Dedifferentiated amniotic fluid mesenchymal stem cell (primary cell): ENCODE measurements around the gene ALDH3B1.

Source experiments
- DNase-seq: peaks from one replicate; pipeline ENCODE4 v3.0.0-alpha.2; 2016; ENCODE audit errors: extremely low spot score

The ALDH3B1 gene

DNA sequence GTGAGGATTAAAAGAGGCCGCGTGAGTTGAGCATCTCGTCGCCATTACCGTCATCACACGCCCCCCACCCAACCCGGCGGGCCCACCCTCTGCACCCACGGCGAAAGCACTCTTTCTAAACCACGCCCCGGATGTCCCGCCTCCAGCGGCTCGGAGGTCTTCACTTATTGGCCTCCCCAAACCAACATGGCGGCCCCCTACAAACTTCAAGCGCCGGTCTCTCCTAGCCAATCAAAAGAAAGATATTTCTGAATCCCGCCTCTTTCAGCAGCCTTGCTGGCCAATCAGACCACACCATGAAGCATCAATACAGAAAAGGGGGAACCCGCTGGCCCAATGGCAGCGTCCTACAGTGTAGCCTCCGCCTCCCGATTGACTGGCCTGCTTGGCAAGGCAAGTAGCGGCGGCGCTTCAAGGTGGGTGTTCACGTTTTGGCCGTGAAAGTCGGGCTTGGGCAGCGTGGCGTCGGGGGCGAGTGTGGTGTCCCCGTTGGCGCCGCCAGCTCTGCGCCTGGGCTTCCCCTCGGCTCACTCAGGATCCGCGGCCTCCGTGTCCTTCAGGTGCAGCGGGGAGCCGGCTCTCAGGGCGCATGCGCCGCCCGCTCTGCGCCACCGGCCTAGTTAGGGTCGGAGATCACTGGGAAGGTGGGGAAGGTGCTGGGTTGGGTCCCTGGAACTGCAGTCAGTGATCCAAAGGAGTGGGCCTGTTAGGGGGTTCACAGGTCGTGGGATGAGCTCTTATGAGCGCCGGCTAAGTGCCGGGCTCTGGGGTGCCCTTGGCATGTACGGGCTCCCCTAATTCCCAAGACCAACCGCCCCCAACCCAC lies 20.4 kb downstream of the ALDH3B1 start, which contains the start of gene NDUFS8:
NDUFS8 (plus strand) TSS at position 364 of the 826 bp plus-strand sequence. CDS start 1,471 bp downstream, outside the sequence.
- DNase-seq, result peak; percentile 99

DNA sequence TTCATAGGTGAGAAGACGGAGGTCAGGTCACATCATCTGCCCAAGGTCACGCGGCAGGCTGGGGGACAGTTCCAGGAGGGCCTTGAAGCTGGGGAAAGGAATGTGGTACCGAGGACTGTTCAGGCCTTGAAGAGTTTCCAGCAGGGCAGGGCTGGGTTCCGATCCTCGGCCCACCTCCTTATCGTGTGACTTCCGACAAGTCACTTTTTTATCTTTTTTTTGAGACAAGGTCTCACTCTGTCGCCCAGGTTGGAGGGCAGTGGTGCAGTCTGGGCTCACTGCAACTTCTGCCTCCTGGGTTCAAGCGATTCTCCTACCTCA lies 21.0 kb downstream of the ALDH3B1 start:
- DNase-seq, result no peak

DNA sequence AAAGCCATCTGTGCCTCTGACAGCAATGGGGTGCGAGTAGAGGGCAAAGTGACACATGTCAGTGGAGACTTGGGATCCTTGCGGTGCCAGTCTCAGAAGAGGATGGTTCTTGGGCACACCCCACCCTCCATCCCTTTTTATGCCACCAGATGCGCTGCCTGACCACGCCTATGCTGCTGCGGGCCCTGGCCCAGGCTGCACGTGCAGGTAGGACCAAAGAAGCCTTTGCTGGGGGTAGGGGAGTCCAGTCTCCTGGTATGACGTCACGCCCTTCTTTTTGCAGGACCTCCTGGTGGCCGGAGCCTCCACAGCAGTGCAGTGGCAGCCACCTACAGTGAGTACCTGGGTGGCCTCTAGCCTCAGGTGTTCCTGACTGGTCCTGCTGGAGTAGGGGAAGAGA lies 21.9 kb downstream of the ALDH3B1 start:
- no peak for DNase-seq

DNA sequence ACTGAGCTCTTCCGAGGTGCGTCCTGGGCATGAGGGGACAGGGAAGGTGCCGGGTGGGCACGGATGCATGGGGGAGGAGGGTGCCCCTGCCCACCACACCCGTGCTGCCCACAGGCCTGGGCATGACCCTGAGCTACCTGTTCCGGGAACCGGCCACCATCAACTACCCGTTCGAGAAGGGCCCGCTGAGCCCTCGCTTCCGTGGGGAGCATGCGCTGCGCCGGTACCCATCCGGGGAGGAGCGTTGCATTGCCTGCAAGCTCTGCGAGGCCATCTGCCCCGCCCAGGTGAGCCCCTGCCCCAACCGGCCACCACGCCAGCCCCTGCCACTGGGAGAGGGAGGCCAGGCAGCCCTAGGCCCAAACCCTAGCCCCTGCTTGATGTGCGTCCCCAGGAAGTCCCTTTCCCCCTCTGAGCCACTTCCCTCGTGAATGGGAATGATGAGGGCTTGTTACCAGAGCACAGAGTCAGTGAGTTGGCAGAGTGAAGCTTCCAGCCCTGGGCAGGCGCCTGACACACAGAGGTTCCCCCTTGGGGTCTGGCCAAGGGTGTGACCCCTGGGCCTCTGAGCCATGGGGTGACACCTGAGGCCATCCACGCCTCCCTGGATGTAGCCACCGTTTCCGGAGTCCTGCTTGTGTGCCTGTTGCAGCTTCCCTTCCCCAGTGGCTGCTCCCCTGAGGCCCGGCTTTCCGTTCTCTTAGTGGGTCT lies 23.0 kb downstream of the ALDH3B1 start:
- no peak for DNase-seq

DNA sequence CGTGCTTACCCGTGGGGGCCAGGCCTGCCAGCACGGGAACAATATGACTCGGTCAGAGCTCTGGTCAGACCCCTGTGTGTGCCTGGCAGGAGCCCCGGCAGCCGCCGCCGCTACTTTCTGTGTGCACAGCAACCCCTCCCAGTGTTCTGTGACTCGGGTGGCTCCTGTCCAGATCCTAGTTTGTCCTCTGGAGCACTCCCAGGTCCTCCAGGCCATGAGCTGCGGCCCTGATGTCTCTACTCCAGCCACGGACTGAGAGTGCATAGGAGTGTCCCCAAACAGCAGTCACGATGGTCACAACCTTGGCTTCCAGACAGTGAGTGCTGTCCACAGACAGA lies 23.6 kb downstream of the ALDH3B1 start:
- DNase-seq, result no peak

DNA sequence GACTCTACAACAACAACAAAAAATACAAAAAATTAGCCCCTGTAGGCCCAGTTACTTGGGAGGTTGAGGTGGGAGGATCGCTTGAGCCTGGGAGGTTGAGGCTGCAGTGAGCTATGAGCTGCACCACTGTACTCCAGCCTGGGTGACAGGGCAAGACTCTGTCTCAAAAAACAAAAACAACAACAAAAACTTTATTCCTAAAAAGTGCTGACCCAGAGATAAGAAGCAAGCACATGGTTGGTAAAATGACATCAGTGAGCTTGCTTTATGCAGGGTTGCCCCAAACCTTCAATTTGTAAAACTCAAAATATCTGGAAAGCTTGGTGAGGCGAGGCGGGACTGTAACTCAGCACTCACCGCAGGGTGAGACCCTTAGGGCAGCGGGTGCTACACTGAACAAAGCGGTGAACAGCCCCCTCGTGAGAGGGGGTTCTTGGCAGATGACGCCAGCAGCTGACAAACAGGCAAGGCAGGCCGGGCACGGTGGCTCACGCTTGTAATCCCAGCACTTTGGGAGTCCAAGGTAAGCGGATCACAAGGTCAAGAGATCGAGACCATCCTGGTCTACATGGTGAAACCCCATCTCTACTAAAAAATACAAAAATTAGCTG lies 25.2 kb downstream of the ALDH3B1 start:
- DNase-seq, result no peak

DNA sequence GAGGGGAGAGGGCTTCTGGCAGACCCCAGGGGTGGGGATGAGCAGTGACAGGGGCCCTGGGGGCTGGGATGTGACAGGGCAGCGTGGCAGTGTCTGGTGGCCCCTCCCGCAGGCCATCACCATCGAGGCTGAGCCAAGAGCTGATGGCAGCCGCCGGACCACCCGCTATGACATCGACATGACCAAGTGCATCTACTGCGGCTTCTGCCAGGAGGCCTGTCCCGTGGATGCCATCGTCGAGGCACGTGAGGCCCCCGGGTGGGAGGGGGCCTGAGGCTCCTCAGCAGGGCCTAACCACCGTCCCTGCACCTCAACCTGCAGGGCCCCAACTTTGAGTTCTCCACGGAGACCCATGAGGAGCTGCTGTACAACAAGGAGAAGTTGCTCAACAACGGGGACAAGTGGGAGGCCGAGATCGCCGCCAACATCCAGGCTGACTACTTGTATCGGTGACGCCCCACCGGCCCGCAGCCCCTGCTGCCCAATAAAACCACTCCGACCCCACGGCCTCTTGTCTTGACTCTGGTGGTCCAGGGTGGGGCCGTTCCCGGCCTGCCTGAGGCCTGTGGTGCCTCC lies 26.1 kb downstream of the ALDH3B1 start:
- DNase-seq, result no peak

DNA sequence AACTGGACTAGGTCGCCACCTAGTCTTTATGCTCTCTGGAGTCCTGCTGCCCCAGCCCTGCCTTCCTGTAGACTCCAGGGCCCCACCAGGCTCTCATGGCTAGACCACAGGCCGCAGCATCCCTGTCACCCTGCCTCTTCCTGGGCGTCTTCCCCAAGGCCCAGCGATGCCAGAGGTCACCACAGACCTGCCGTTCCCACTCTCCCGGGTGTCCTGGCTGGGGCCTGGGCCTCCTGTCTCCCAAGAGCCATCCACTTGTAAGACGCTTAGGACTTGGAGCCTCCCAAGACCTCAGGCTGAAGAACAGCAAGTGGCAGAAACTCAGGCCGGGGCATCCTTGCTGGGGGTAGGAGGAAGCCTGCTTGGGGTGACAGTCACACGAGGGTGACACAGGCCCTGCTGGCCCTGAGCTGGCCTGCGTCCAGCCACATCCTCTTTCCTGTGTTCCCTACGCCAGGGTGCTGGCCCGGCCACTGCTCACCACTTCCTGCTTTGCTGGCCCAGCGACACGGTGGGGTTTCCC lies 26.7 kb downstream of the ALDH3B1 start:
- no peak for DNase-seq

DNA sequence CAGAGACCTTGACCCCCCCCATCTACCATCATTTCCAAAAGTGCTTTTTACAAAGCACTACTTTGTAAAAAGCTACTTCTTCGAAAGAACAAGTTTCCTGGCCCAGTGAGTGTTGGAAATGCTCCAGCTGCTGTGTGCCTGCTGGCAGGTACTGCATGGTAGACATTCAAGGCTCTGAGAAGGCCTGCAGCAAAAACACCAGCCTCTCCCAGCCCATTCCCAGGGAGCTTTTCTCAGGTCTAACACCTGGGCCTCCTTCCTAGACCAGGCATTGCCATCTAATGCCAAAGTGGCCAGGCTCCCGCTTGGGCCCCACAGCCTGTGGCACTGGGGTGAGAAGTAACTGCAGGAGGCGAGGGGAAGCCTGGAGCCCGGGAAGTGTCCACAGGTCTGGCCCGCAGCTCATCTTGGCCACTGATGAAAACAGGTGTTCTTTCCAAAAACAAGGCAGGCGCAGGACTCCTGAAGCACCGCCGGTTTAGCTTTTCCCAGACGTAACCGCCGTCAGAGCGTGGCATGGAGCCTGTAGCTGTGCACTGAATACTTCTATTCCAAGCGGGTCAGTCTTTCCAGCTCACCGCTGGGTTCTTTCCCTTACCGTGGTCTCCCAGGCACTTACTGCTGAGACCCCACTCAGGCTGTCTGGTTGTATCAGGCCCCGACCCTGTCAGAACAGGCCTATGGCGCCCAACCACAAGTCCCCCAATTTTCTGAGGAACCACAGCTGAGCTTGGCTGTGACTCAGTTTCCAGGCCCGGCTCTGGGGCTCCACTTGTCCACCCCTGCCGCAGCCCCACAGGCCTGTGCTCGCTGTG lies 27.5 kb downstream of the ALDH3B1 start:
- no peak for DNase-seq

DNA sequence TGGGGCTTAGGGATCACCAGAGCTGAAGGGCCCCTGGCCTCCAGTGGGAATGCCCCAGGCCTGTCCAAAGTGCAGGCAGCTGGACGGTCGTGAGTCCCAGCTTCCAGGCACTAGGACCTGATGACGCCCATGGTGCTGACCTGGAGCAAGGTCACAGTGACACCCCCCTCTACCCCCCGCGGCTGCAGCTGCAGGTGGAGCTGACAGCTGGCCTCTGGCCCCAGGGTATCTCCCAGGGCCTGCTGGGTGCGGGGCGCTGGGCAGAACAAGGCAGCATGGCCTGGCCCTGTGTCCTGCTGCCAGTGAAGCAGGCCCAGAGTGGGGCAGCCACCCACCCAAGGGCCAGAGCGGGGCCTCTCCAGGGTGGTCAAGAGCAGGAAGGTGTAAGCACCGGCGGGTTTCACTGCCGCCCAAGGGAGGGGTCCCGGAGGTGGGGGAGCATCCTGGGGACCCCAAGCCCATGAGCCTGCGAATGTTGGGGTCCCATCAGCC lies 28.1 kb downstream of the ALDH3B1 start:
- DNase-seq, result no peak

DNA sequence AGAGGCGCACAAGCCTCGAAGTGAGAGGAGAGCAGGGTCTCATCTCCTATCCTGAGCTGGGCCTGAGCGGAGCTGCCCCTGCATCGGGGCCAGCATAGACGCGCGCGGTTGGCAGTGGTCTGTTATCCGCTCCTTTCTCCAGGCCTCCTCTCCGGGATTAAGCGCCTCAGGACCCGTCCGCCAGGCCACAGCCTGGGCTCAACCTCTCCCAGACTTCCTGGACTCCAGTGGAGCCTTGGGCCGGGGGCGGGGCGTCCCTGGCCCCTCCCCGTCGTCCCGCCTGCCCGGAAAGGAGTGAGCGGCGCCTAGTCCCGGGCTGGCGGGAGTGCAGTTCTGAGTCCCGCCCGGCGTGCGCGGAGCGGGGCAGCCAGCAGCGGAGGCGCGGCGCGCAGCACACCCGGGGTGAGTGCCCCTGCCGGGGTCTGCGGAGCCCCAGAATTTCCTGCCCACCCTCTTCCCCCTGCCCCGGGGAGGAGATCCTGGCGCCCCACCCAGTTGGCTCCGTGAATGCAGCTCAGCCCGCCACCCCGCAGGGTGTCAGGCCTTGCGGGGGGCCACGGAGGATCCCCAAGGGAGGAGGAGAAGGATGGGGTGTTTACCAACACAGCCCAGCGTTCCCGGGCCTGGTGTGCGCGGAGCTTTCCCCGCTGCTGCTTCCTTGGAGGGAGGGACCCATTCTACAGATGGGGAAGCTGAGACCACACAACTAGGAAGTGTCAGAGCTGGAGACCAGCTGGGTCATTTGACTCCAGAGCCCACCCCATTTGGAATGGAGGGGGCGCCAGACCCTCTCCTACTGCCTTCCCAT lies 28.8 kb downstream of the ALDH3B1 start, which contains the start of gene TCIRG1:
TCIRG1 (plus strand) TSS at position 308 of the 808 bp plus-strand sequence. CDS start 2,247 bp downstream, outside the sequence.
- DNase-seq, result peak; percentile 45

DNA sequence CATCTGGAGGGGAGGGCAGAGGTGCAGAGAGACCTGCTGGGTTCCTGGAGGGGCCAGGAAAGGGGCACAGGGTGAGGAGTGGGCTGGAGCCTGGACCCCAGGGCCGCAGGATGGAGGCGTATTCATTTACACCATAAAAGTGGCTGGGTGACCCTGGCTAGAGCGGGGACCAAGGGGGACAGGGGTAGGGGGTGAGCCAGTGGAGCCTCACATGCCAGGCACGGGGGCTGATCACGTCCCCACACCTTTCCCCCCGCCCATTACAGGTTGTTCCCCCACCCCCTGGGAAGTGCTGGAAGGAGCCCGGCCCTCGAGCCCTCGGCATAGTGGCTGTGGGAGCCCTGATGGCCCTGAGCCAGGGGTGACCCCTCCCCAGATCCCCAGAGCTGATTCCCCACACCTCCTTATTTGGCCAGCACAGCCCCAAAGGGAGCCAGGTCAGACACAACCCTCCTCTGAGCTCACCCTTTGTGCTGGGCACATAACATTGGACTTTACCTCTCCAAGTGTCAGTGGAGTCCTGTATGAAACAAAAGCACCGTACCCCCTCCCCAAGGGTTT lies 29.5 kb downstream of the ALDH3B1 start:
- no peak for DNase-seq

DNA sequence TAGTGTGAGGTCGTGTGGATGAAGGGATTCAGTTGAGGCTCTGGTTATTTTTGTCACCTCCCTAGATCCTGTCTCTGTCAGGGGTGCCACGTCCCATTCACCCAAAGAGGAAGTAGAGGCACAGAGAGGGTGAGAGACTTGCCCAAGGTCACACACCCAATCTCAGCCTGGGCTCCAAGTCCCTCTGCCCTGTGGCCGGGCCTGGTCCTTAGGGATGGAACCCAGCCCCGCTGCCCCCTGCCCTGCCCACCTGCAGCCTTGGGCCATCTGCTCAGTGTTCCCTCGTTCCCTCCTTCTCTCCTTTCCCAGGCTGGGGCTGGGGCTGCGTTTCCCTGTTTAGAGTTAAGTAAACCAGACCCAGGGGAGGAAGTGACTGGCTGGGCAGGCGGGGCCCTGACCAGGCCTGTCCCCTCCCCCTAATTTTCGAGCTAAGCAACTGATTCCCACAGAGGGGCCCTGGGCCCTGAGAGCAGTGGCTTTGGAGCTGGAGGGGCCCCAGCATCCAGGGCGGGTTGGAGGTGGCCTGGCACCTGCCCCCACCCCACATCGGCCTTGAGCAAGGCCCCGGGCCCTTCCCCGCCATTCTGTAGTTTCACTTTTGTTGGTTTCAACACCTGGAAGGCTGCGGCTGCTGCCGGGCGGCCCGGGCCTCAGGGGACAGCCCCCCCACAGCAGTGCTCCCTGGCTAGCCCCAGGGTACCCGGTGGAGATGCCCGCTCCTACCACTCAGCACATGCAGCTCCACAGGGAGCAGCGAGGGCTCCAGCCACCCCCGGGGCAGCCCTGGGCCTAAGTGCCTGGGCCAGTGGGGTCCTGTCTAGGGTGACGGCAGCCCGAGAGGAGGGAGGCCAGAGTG lies 30.2 kb downstream of the ALDH3B1 start:
- peak; percentile 34 for DNase-seq

DNA sequence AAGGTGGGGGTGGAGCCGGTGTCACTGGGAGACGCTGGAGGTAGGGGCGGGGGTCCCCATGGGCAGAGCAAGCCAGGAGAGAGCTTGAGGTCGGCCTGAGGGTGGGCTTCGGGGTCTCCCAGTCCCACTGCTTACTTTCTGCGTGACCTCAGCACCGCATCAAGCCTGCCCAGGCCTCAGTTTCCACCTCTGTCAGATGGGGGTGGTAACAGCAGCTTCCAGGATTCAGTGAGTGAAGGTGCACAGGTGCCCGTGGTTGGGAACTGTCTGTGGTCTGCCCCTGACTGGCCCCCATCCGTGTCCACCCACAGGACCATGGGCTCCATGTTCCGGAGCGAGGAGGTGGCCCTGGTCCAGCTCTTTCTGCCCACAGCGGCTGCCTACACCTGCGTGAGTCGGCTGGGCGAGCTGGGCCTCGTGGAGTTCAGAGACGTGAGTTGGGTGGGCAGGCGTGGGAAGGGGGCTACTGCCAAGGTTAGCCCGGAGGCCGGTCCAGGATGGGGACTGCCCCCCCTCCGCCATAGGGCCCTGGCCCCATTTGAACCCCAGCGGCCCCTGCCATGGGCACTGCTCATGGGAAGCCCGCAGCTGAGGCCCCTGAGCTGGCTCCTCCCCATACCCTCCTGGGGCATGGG lies 30.9 kb downstream of the ALDH3B1 start:
- DNase-seq, result no peak

DNA sequence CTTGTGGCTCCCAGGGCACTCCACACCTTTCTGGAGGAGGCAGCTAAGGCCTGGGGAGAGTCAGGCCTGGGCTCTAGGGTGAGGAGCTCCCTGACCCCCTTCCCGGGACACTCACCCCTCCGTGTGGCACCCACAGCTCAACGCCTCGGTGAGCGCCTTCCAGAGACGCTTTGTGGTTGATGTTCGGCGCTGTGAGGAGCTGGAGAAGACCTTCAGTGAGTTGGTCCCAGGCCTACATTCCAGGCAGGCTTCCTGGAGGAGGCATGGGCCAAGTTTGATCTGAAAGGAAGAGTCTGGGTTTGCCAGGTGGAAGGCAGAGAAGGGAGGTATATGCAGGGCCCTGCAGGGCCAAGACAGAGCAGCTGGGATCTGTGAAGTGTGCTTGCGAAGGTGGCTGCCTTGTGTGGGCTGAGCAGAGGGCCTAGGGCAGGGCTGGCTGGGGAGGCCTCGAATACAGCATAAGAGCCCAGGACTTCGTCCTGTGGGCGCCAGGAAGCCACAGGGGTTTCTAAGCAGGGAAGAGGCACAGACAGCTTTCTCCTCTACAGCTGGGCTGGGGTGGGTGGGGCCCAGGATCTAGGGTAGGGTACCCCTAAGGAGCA lies 31.6 kb downstream of the ALDH3B1 start:
- DNase-seq, result no peak

DNA sequence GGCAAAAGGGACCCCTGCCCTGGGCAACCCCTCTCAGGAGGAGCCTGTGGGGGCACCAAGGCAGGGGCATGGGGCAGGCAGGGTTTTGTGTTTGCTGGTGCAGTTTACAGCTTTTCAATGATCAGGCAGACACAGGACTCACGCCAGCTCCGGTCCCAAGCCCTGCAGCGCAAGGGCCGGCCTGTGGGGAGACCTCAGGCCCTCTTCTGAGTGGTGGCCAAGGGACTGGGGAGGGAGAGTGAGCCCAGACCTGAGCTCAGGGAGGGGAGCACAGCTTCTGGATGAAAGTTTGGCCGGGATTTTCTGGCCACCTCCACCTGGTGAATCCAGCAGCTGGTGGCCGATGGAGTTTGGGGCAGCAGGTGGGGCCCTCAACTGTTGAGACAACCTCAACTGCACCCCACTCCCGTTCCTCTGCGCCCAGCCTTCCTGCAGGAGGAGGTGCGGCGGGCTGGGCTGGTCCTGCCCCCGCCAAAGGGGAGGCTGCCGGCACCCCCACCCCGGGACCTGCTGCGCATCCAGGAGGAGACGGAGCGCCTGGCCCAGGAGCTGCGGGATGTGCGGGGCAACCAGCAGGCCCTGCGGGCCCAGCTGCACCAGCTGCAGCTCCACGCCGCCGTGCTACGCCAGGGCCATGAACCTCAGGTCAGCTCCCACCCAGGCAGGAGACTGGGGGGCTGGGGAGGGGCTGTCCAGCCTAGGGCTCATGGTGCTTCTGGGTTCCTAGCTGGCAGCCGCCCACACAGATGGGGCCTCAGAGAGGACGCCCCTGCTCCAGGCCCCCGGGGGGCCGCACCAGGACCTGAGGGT lies 32.3 kb downstream of the ALDH3B1 start:
- DNase-seq, result no peak

DNA sequence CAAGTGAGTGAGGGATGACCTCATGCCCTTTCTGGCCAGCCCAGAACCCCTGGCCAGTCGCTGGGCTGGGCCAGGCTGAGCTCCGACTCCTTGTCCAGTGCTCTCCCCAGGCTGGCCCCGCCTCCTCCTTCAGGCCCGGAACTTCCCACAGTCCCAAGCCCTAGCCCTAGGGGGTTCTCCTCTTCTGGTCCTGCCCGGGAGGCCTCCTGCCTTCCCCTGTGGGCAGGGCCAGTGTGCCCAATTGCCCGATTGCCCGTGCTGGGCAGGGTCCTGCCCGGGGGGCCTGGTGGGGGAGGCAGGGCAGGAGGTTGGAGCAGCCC lies 32.9 kb downstream of the ALDH3B1 start:
- DNase-seq, result no peak
